Heart left ventricle (tissue), 13 donors: Measurements from ENCODE around the gene AFMID.

Experiments
- POLR2A ChIP-seq, 2 donors: fragments of 450-650 bp; IDR thresholded peaks; one replicate each; pipeline ENCODE4 v1.6.1; 2017; ENCODE audit warnings: antibody characterized with exemption in 2 of 2, mild to moderate bottlenecking in 2 of 2, moderate library complexity in 2 of 2
- TF ChIP-seq, protein P1 (sequence below), 12 donors: fragments of 200-600 bp; sonication (generic) in 4 of 12; IDR thresholded peaks; one replicate each; pipeline versions ENCODE4 v1.5.0 to v1.8.0; 2018 to 2022; ENCODE audit warnings: antibody characterized with exemption in 12 of 12, mild to moderate bottlenecking in 5 of 12
- donor health status: ischemic (EF 13 %, LVEDD 7.1; RV severe dilation, severe dysfunction).
- donor health status: DM: no; HTN: yes; CAD: no.
- donor health status: DM: no; HTN: no; CAD: no.
- donor health status: ischemic (EF 25% LVEDD 6.9; RV normal size, moderate dysfunction).
- donor health status: ischemic (EF 25% LVEDD 5.7; RV mildly dilated, moderate dysfunction).
- donor health status: ischemic (EF 35%, LVEDD 5.7; RV mildly dilated, moderate dysfunction).
- donor health status: nonischemic (EF 11% LVEDD 7.7; RV severe dilation, severe dysfunction).
- donor health status: DM: yes; HTN: yes; CAD: no.
- donor health status: PGD.
- donor health status: ischemic (EF 29% LVEDD 5.4; RV normal size, mild dysfunction).
- donor health status: nonischemic (EF 23%, LVEDD 6.1; RV moderate dilation, normal function).

- TF ChIP-seq, protein P1, sequence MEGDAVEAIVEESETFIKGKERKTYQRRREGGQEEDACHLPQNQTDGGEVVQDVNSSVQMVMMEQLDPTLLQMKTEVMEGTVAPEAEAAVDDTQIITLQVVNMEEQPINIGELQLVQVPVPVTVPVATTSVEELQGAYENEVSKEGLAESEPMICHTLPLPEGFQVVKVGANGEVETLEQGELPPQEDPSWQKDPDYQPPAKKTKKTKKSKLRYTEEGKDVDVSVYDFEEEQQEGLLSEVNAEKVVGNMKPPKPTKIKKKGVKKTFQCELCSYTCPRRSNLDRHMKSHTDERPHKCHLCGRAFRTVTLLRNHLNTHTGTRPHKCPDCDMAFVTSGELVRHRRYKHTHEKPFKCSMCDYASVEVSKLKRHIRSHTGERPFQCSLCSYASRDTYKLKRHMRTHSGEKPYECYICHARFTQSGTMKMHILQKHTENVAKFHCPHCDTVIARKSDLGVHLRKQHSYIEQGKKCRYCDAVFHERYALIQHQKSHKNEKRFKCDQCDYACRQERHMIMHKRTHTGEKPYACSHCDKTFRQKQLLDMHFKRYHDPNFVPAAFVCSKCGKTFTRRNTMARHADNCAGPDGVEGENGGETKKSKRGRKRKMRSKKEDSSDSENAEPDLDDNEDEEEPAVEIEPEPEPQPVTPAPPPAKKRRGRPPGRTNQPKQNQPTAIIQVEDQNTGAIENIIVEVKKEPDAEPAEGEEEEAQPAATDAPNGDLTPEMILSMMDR (IDR thresholded peaks at IDR 0.05): no peak
- TF ChIP-seq POLR2A (IDR thresholded peaks at IDR 0.05): no peak
These were observed 38.7 kb upstream of the AFMID start for GRCh38 chr17:78148286-78149016.
